IPS DF 4.7 (cell line): Measurements from ENCODE around the gene PSMD6.

ENCODE experiments used
- DNase-seq: peaks from one replicate; pipeline ENCODE4 v3.0.0-alpha.2; 2013; ENCODE audit warnings: low spot score; ENCODE audit errors: extremely low read depth

Gene PSMD6

GRCh38 chr3:64023187-64023860, at the start of gene PSMD6:
PSMD6 (minus strand) TSS chr3:64023494; CDS start chr3:64023419, 75 bp downstream.
- peak; percentile 46 for DNase-seq

GRCh38 chr3:64072126-64072525, 48.8 kb upstream of the PSMD6 start:
- no peak for DNase-seq

- DNase-seq = no peak
Measured at GRCh38 chr3:64070704-64071103, 47.4 kb upstream of the PSMD6 start.

- no peak for DNase-seq
Measured at GRCh38 chr3:64067506-64068346, 44.4 kb upstream of the PSMD6 start.

- DNase-seq = no peak
Measured at GRCh38 chr3:64064804-64065203, 41.5 kb upstream of the PSMD6 start.

GRCh38 chr3:64063983-64064438, 40.7 kb upstream of the PSMD6 start:
- DNase-seq = no peak

GRCh38 chr3:64063207-64063982, 40.1 kb upstream of the PSMD6 start:
- no peak for DNase-seq

GRCh38 chr3:64061628-64062027, 38.3 kb upstream of the PSMD6 start:
- no peak for DNase-seq

- no peak for DNase-seq
Measured at GRCh38 chr3:64059484-64060175, 36.3 kb upstream of the PSMD6 start.

- no peak for DNase-seq
Measured at GRCh38 chr3:64058566-64058965, 35.3 kb upstream of the PSMD6 start.

GRCh38 chr3:64057231-64057630, 33.9 kb upstream of the PSMD6 start:
- no peak for DNase-seq

GRCh38 chr3:64056606-64057180, 33.4 kb upstream of the PSMD6 start:
- DNase-seq = no peak

- DNase-seq = no peak
Measured at GRCh38 chr3:64055076-64055475, 31.8 kb upstream of the PSMD6 start.

GRCh38 chr3:64054488-64054887, 31.2 kb upstream of the PSMD6 start:
- DNase-seq = no peak

GRCh38 chr3:64053581-64053980, 30.3 kb upstream of the PSMD6 start:
- DNase-seq = no peak

- no peak for DNase-seq
Measured at GRCh38 chr3:64053117-64053516, 29.8 kb upstream of the PSMD6 start.

- DNase-seq = no peak
Measured at GRCh38 chr3:64049832-64050231, 26.5 kb upstream of the PSMD6 start.

- DNase-seq = no peak
Measured at GRCh38 chr3:64049136-64049535, 25.8 kb upstream of the PSMD6 start.

- DNase-seq = no peak
Measured at GRCh38 chr3:64048631-64049061, 25.4 kb upstream of the PSMD6 start.

- no peak for DNase-seq
Measured at GRCh38 chr3:64047787-64048186, 24.5 kb upstream of the PSMD6 start.
